Gastroesophageal sphincter (tissue), 4 donors: ENCODE measurements around the gene PGK2. TPM values are rescaled to one million over a fixed set of nuclear protein-coding genes. Genes with fewer than 3 reads are reported as not detected.

Source experiments
- ATAC-seq: fragments of 150-250 bp; one replicate; pipeline ENCODE4 v1.9.1; 2016; ENCODE audit warnings: mild to moderate bottlenecking, moderate library complexity
- H3K27ac ChIP-seq, 4 donors: fragments of 200-600 bp; sonication (generic) in 3 of 4; 1 replicate in 3 of 4; 2 replicates in 1 of 4; pipeline ENCODE4 v1.5.1; 2016 to 2019
- H3K27me3 ChIP-seq: fragments of 200-600 bp; sonication (generic); one replicate; pipeline ENCODE4 v1.5.1; 2019
- H3K36me3 ChIP-seq, 2 donors: fragments of 200-600 bp; sonication (generic); one replicate each; pipeline ENCODE4 v1.5.1; 2019; ENCODE audit warnings: control low read depth in 1 of 2
- H3K4me1 ChIP-seq, 3 donors: fragments of 200-600 bp; sonication (generic); 1 replicate in 2 of 3; 2 replicates in 1 of 3; pipeline ENCODE4 v1.5.1; 2016 to 2019; ENCODE audit warnings: control low read depth in 2 of 3
- H3K4me3 ChIP-seq, 2 donors: fragments of 200-600 bp; sonication (generic); one replicate each; pipeline ENCODE4 v1.5.1; 2019; ENCODE audit warnings: mild to moderate bottlenecking in 1 of 2, moderate library complexity in 1 of 2
- H3K9me3 ChIP-seq, 3 donors: fragments of 200-600 bp; sonication (generic); one replicate each; pipeline ENCODE4 v1.5.1; 2017 to 2019; ENCODE audit warnings: control low read depth in 2 of 3
- CTCF ChIP-seq, 4 experiments: fragments of 200-600 bp in 2 of 4; fragments of 450-650 bp in 2 of 4; sonication (generic) in 1 of 4; IDR thresholded peaks; one replicate each; pipeline ENCODE4 v1.5.1; 2017 to 2019; ENCODE audit warnings: antibody characterized with exemption in 4 of 4, mild to moderate bottlenecking in 2 of 4, moderate library complexity in 2 of 4
- EP300 ChIP-seq: sonication (generic); formaldehyde crosslinking; IDR thresholded peaks from one replicate; pipeline ENCODE4 v1.6.1; 2017; ENCODE audit warnings: antibody characterized with exemption, mild to moderate bottlenecking
- POLR2A ChIP-seq, 2 donors: fragments of 450-650 bp; IDR thresholded peaks; one replicate each; pipeline ENCODE4 v1.6.1; 2017; ENCODE audit warnings: antibody characterized with exemption in 2 of 2, mild to moderate bottlenecking in 2 of 2, moderate library complexity in 1 of 2
- POLR2AphosphoS5 ChIP-seq: sonication (generic); formaldehyde crosslinking; IDR thresholded peaks from one replicate; pipeline ENCODE4 v1.6.1; 2017; ENCODE audit warnings: antibody characterized with exemption
- WGBS, 2 donors: methylation state at CpG; one replicate each; pipeline ENCODE4 v1.1.5; 2018; ENCODE audit warnings: low coverage in 1 of 2; 5-methylcytosine and 5-hydroxymethylcytosine counted together
- total RNA-seq, 4 donors: library from RNA; depleted of rRNA; stranded (reverse); fragments of >200 nt; gene quantifications; one replicate each; pipeline ENCODE4 v1.1.0, GENCODE V29; 2016

The PGK2 gene
- total RNA-seq, 4 donors from 2014 or later: not detected

- Histone ChIP-seq H3K27ac (no peak overlapping the region), H3K4me1 (no peaks in the 10 kb centered on the region), H3K4me3 (no peak overlapping the region), H3K36me3 (no peaks in the 10 kb centered on the region), H3K27me3 (no peaks in the 10 kb centered on the region), H3K9me3 (no peaks in the 10 kb centered on the region)
- TF ChIP-seq CTCF (IDR thresholded peaks at IDR 0.05) (no peak), EP300 (no peak), POLR2A (IDR thresholded peaks at IDR 0.05) (no peak), POLR2AphosphoS5 (no peak)
- WGBS, 2 donors: 74 to 81% methylated on average over 3 of the region's 5 CpGs
- no peak for ATAC-seq
Measured at GRCh38 chr6:49772285-49772684, 14.8 kb downstream of the PGK2 start.

- 70 to 74% methylated on average over 2 of the region's 2 CpGs for WGBS, 2 donors
- H3K9me3 ChIP-seq: no peaks in the 10 kb centered on the region
- ATAC-seq: no peak
- H3K27ac ChIP-seq: no peak overlapping the region
- TF ChIP-seq POLR2AphosphoS5: no peak
- TF ChIP-seq POLR2A (IDR thresholded peaks at IDR 0.05): no peak
- TF ChIP-seq CTCF (IDR thresholded peaks at IDR 0.05): no peak
- TF ChIP-seq EP300: no peak
- H3K36me3 ChIP-seq: no peaks in the 10 kb centered on the region
- no peak overlapping the region for H3K4me3 ChIP-seq
- no peaks in the 10 kb centered on the region for H3K27me3 ChIP-seq
- H3K4me1 ChIP-seq: no peaks in the 10 kb centered on the region
Measured at GRCh38 chr6:49766762-49767161, 20.3 kb downstream of the PGK2 start.

GRCh38 chr6:49764571-49765236 is 22.4 kb downstream of the PGK2 start:
- Histone ChIP-seq H3K4me3 (no peak overlapping the region), H3K36me3 (no peaks in the 10 kb centered on the region), H3K9me3 (no peaks in the 10 kb centered on the region), H3K27ac (no peak overlapping the region), H3K4me1 (no peaks in the 10 kb centered on the region), H3K27me3 (no peaks in the 10 kb centered on the region)
- 31 to 40% methylated on average over 2 of the region's 2 CpGs for WGBS, 2 donors
- ATAC-seq: no peak
- TF ChIP-seq POLR2A (IDR thresholded peaks at IDR 0.05) (no peak), CTCF (IDR thresholded peaks at IDR 0.05) (no peak), POLR2AphosphoS5 (no peak), EP300 (no peak)

DNA sequence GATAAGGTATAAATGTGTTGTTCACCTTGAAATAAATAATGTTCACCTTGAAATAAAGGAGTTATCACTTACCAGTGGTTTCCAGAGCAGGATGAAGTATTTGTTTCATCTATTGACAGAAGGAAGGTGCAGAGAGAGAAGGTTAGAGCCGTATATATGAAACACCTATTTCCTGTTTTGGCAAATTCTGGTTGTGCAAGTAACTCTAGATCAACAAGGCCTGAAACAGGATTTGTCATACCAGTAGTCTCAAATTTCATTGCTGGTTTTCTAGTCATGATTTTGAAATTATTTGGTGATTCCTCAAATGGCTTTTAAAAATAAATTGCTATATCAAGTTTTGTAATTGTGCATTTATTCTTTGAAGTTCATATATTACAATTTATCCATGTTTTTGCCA is 42.8 kb downstream of the PGK2 start, which contains the start of gene CRISP3:
Gene CRISP3, minus strand, starts transcription at position 130 of the 400 bp plus-strand sequence. Its CDS starts 21 bp downstream, at position 109.
- Histone ChIP-seq H3K9me3 (no peaks in the 10 kb centered on the region), H3K27me3 (no peaks in the 10 kb centered on the region), H3K36me3 (no peaks in the 10 kb centered on the region), H3K4me3 (no peak within 1 kb of the TSS), H3K27ac (no peak within 1 kb of the TSS), H3K4me1 (no peaks in the 10 kb centered on the region)
- TF ChIP-seq EP300 (no peak), POLR2AphosphoS5 (no peak), CTCF (IDR thresholded peaks at IDR 0.05) (no peak), POLR2A (IDR thresholded peaks at IDR 0.05) (no peak)
- 50 to 57% methylated on average over 1 of the region's 1 CpG for WGBS, 2 donors
- no peak for ATAC-seq

- Histone ChIP-seq H3K9me3 (no peaks in the 10 kb centered on the region), H3K27me3 (no peaks in the 10 kb centered on the region), H3K4me1 (no peaks in the 10 kb centered on the region), H3K4me3 (no peak overlapping the region), H3K36me3 (no peaks in the 10 kb centered on the region), H3K27ac (no peak overlapping the region)
- 68 to 95% methylated on average over 3 to 4 of the region's 4 CpGs for WGBS, 2 donors
- no peak for TF ChIP-seq EP300
- no peak for TF ChIP-seq POLR2AphosphoS5
- TF ChIP-seq POLR2A (IDR thresholded peaks at IDR 0.05): no peak
- TF ChIP-seq CTCF (IDR thresholded peaks at IDR 0.05): no peak
- no peak for ATAC-seq
Measured at GRCh38 chr6:49743429-49743828, 43.7 kb downstream of the PGK2 start.
